AG10803 (cell line): Measurements from ENCODE around the gene CNST.

Source experiments
- DNase-seq: peaks from one replicate; pipeline ENCODE4 v3.0.0; 2010; ENCODE audit warnings: low read depth
- H3K4me3 ChIP-seq: 2 replicates; pipeline ENCODE4 v1.5.1; 2011; ENCODE audit warnings: mild to moderate bottlenecking, low read length, control low read depth
- CTCF ChIP-seq: conservative IDR thresholded peaks from 2 replicates; pipeline ENCODE4 v1.5.1; 2011; ENCODE audit warnings: mild to moderate bottlenecking, low read length, control low read depth, inconsistent platforms

CNST gene

GRCh38 chr1:246527402-246528088, 38.7 kb upstream of the CNST start:
- no peak for TF ChIP-seq CTCF
- DNase-seq: peak; percentile 38
- no peak overlapping the region for H3K4me3 ChIP-seq

GRCh38 chr1:246528933-246529731, 37.1 kb upstream of the CNST start:
- H3K4me3 ChIP-seq: no peak overlapping the region
- no peak for TF ChIP-seq CTCF
- DNase-seq: no peak

- no peak for TF ChIP-seq CTCF
- no peak overlapping the region for H3K4me3 ChIP-seq
- DNase-seq: no peak
These were observed 35.8 kb upstream of the CNST start for GRCh38 chr1:246530482-246530881.

- no peak overlapping the region for H3K4me3 ChIP-seq
- DNase-seq: no peak
- TF ChIP-seq CTCF: peak; percentile 43
These were observed 33.7 kb upstream of the CNST start for GRCh38 chr1:246532519-246532918.

GRCh38 chr1:246533371-246533905, 32.8 kb upstream of the CNST start:
- no peak for TF ChIP-seq CTCF
- no peak for DNase-seq

GRCh38 chr1:246534114-246534513, 32.1 kb upstream of the CNST start:
- no peak for TF ChIP-seq CTCF
- DNase-seq: no peak
- no peak overlapping the region for H3K4me3 ChIP-seq

More at GRCh38 chr1:246533371-246533905, 32.8 kb upstream of the CNST start:
- no peak overlapping the region for H3K4me3 ChIP-seq
